BJ (cell line): ENCODE data around the gene GULP1. TPM values are rescaled to one million over a fixed set of nuclear protein-coding genes. Genes with fewer than 3 reads are reported as not detected.
A peak's percentile ranks its signal among the peaks of the same experiment; 100 is the strongest.

ENCODE experiments used
- CTCF ChIA-PET: fragments of 350-600 bp; formaldehyde crosslinking; extraction: SDS; loops from one replicate; lab custom pipeline; 2021; ENCODE audit warnings: antibody characterized with exemption, inconsistent platforms; lab: Yijun Ruan, JAX
- POLR2A ChIA-PET: fragments of 300-600 bp; sonication (Branson Sonifier 250); formaldehyde crosslinking; extraction: SDS; loops from one replicate; lab custom pipeline; 2021; ENCODE audit warnings: antibody characterized with exemption; lab: Charles Lee
- DNase-seq: peaks from one replicate; pipeline ENCODE4 v3.0.0-alpha.2; 2011; ENCODE audit warnings: low read depth
- H3K27me3 ChIP-seq: 2 replicates; pipeline ENCODE4 v1.6.0; 2011; ENCODE audit warnings: low read length; ENCODE audit not compliant: control insufficient read depth, insufficient read depth
- H3K36me3 ChIP-seq: 2 replicates; pipeline ENCODE4 v1.5.1; 2011; ENCODE audit warnings: low read length; ENCODE audit not compliant: control insufficient read depth, insufficient read depth
- H3K4me3 ChIP-seq: 2 replicates; pipeline ENCODE4 v1.5.1; 2011; ENCODE audit warnings: low read depth, mild to moderate bottlenecking, control low read depth, low read length
- CTCF ChIP-seq: IDR thresholded peaks from 2 replicates; pipeline ENCODE4 v1.5.1; 2011; ENCODE audit warnings: low read depth, mild to moderate bottlenecking, control low read depth, inconsistent platforms, low read length, moderate library complexity; ENCODE audit not compliant: insufficient read depth
- polyA plus RNA-seq: library from polyadenylated mRNA; depleted of rRNA; stranded (reverse); fragments of >200 nt; gene quantifications from 2 replicates; pipeline ENCODE4 v1.2.3, GENCODE V29; 2011

The GULP1 gene
- polyA plus RNA-seq, 1 experiment: 31.0 TPM

GRCh38 chr2:188622601-188623260 is 331.1 kb downstream of the GULP1 start:
- Histone ChIP-seq H3K4me3 (no peak overlapping the region), H3K27me3 (no peaks in the 10 kb centered on the region), H3K36me3 (no peaks in the 10 kb centered on the region)
- ChIA-PET CTCF (interaction anchor here (1.0 kb wide), 1 partner anchor 13 kb away, joined by 4 read pairs; no protein-coding TSS in a partner anchor), POLR2A (no interaction called here)
- no peak for TF ChIP-seq CTCF
- no peak for DNase-seq

GRCh38 chr2:188623995-188624643 is 332.4 kb downstream of the GULP1 start:
- CTCF ChIA-PET: no interaction called here
- no peak for TF ChIP-seq CTCF
- Histone ChIP-seq H3K36me3 (no peaks in the 10 kb centered on the region), H3K27me3 (no peaks in the 10 kb centered on the region), H3K4me3 (no peak overlapping the region)
- POLR2A ChIA-PET: no interaction called here
- DNase-seq: peak; percentile 45

- Histone ChIP-seq H3K4me3 (no peak overlapping the region), H3K36me3 (no peaks in the 10 kb centered on the region), H3K27me3 (no peaks in the 10 kb centered on the region)
- no peak for DNase-seq
- TF ChIP-seq CTCF: no peak
- ChIA-PET POLR2A (no interaction called here), CTCF (no interaction called here)
Observed at GRCh38 chr2:188627471-188627870, 335.8 kb downstream of the GULP1 start.

- ChIA-PET POLR2A (interaction anchor here (0.7 kb wide), 1 partner anchor 16 kb away, joined by 3 read pairs; no protein-coding TSS in a partner anchor), CTCF (interaction anchor here (1.8 kb wide), 1 partner anchor 11 kb away, joined by 5 read pairs; no protein-coding TSS in a partner anchor)
- peak; percentile 90 for DNase-seq
- H3K27me3 ChIP-seq: no peaks in the 10 kb centered on the region
- no peak for TF ChIP-seq CTCF
- H3K4me3 ChIP-seq: no peak overlapping the region
- no peaks in the 10 kb centered on the region for H3K36me3 ChIP-seq
Observed at GRCh38 chr2:188628989-188629752, 337.5 kb downstream of the GULP1 start.
